ENCODE results near the gene CMTR1.

The CMTR1 gene

GRCh38 chr6:37479266-37479854, 46.3 kb downstream of the CMTR1 start:
- DNase-seq = no peak

- DNase-seq = no peak
These were observed 47.2 kb downstream of the CMTR1 start for GRCh38 chr6:37480118-37480736.

GRCh38 chr6:37480951-37481534, 48.0 kb downstream of the CMTR1 start:
- peak in 1 of 2 experiments; percentile 41 for DNase-seq

- DNase-seq = peak in 1 of 2 experiments; percentile 60
These were observed 48.9 kb downstream of the CMTR1 start for GRCh38 chr6:37481711-37482605.

- no peak for DNase-seq
These were observed 49.7 kb downstream of the CMTR1 start for GRCh38 chr6:37482606-37483251.

GRCh38 chr6:37483252-37483901, 50.4 kb downstream of the CMTR1 start:
- DNase-seq = no peak

- DNase-seq = peak; percentile 62 to 63
These were observed 51.1 kb downstream of the CMTR1 start for GRCh38 chr6:37483917-37484785.

GRCh38 chr6:37484786-37485170, 51.8 kb downstream of the CMTR1 start:
- no peak for DNase-seq

GRCh38 chr6:37485291-37485702, 52.3 kb downstream of the CMTR1 start:
- peak in 1 of 2 experiments; percentile 17 for DNase-seq

- no peak for DNase-seq
These were observed 53.3 kb downstream of the CMTR1 start for GRCh38 chr6:37486121-37486839.

- no peak for DNase-seq
These were observed 54.8 kb downstream of the CMTR1 start for GRCh38 chr6:37487591-37488380.

GRCh38 chr6:37488476-37488875, 55.5 kb downstream of the CMTR1 start:
- DNase-seq = no peak

GRCh38 chr6:37489697-37490336, 56.8 kb downstream of the CMTR1 start:
- DNase-seq = peak in 1 of 2 experiments; percentile 38

GRCh38 chr6:37490536-37491170, 57.6 kb downstream of the CMTR1 start:
- DNase-seq = no peak

GRCh38 chr6:37491171-37491829, 58.3 kb downstream of the CMTR1 start:
- peak in 1 of 2 experiments; percentile 37 for DNase-seq

- no peak for DNase-seq
These were observed 58.8 kb downstream of the CMTR1 start for GRCh38 chr6:37491830-37492208.

- DNase-seq = peak in 1 of 2 experiments; percentile 57
These were observed 59.4 kb downstream of the CMTR1 start for GRCh38 chr6:37492236-37492972.

Measured in NCI-H2081 (cell line).